HL-60/S4 treated with retinoic acid at 250 ng/mL for 4 days and 3 days (cell line): ENCODE data around the gene ZNF236.

ENCODE experiments used
- in situ Hi-C: fragments of 300-500 bp; cut with MboI; formaldehyde crosslinking; loops from 2 replicates; pipeline ENCODE4 v1.7.0; 2022; ENCODE audit warnings: low sequenced_read_pairs

Gene ZNF236

DNA sequence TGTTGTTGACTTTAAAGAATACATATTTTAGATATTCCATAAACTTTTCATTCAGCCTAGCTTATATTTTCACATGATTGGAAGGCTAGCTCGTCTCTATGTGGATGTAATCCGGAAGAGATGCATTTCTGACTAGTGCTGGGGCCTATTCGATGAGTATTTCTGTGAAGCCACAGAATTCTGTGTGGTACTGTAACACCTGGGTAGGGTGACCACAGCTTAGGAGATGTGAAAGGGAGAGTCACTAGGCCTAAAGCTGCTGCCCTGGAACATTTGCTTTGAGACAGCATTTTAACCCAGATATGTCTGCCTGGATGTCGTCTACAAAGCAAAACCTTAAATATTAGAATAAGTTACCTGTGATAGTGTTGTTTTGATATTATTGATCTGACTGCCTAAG, 83.5 kb downstream of the ZNF236 start:
- in situ Hi-C loops = no loop called here

- in situ Hi-C loops = no loop called here
Observed at GRCh38 chr18:76908277-76908676, 85.9 kb downstream of the ZNF236 start.

DNA sequence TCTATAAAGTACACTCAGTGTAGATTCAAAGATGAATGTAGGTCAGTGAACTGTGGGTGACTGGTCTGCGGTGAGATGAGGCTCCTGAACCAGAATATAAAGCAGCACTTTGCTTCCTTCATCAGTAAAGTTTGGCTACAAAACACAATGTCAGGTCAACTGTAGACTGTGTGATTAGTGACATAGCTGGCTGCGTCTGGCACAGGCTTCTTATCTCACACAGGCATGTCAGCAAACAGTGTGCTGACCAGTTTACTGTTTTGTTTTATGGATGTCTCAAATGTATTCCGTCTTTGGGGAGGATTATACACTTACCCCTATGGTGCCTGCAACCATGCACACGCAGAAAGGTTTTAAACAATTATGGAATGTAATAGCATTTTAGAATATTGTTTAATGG, 87.1 kb downstream of the ZNF236 start:
- in situ Hi-C loops = no loop called here

GRCh38 chr18:76911440-76911839, 89.1 kb downstream of the ZNF236 start:
- in situ Hi-C loops = no loop called here

DNA sequence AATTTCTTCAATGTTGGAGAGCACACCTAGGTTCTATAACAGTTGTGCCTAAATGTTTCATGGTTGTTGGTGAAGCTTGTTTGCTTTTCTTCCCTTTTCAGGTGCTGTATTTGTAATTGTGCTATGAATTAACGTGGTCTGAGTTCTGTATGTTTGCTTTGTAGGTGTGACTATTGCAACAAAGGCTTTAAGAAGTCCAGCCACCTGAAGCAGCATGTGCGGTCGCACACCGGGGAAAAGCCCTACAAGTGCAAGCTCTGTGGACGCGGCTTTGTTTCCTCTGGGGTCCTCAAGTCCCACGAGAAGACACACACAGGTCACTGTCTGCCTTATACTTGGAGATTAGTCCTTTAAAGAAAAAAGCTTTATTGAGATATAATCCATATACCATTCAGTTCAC, 91.2 kb downstream of the ZNF236 start:
- in situ Hi-C loops = no loop called here

- in situ Hi-C loops = no loop called here
Observed at GRCh38 chr18:76914314-76914713, 92.0 kb downstream of the ZNF236 start.

GRCh38 chr18:76914796-76915195, 92.4 kb downstream of the ZNF236 start:
- in situ Hi-C loops = no loop called here

DNA sequence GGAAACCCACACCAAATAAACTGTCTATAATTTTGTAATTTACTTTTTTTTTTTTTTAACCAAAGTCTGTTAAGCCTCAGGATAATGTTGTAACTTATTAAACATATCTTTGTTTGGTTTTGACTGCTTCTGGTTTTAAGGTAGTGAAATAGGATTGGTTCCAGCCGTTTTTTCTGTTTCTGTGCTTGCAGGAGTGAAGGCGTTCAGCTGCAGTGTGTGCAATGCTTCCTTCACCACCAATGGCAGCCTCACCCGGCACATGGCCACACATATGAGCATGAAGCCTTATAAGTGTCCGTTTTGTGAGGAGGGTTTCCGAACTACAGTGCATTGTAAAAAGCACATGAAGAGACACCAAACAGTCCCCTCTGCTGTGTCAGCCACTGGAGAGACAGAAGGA, 93.1 kb downstream of the ZNF236 start:
- in situ Hi-C loops = no loop called here

- in situ Hi-C loops = no loop called here
Observed at GRCh38 chr18:76920974-76921373, 98.6 kb downstream of the ZNF236 start.

DNA sequence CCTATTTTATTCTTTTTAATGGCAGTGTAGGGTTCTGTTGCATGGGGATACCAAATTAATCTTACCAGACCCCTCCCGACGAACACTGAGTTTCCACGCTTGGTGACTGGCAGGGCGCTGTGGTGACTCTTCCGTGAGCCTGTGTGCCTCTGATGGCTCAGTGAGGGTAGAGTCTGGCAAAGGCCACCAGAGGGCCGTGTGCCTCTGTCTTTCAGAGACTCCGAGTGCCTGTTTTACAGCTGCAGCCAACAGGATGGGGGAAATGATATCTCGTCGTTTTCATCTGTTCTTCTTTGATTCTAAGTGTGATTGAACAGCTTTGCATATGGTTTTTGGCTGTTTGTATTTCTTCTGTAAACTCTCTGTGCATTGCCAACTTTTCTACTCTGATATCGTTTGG, 99.8 kb downstream of the ZNF236 start:
- in situ Hi-C loops = no loop called here

GRCh38 chr18:76923485-76924085, 101.2 kb downstream of the ZNF236 start:
- in situ Hi-C loops = no loop called here

DNA sequence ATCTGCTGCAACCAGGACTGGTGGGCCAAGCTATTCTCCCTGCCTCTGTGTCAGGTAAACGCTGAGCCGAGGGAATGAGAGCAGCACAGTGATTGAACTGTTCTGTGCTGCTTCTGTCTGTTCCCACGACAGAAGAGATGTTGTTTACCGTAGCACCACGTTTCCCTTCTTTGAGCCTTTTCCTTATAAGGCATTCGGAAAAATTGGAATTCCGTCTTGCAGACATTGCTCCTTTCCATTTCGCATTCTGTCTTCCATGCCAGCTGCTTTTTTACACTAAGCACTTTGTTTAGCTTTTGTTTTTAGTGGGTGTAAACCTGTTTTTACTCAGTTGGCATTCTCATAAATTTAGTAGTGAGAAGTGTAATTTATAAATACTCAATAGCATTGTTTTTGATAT, 103.1 kb downstream of the ZNF236 start:
- in situ Hi-C loops = no loop called here

DNA sequence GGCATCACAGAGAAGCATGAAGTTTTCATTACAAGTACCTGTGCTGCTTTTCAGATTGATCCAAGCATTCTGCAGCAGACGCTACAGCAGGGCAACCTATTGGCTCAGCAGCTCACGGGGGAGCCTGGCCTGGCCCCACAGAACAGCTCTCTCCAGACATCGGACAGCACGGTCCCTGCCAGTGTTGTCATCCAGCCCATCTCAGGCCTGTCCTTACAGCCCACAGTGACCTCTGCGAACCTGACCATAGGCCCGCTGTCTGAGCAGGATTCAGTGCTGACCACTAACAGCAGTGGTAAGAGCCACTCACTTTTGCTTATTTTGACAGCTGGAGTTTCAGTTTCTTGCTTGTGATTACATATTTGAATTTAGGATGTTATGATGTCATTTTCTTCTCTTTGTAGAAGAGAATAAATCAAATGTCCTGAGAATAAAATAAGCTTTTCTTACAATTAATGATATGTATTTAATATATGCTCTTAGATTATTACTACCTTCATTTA, 104.9 kb downstream of the ZNF236 start:
- in situ Hi-C loops = no loop called here

GRCh38 chr18:76928179-76928868, 106.0 kb downstream of the ZNF236 start:
- in situ Hi-C loops = no loop called here

GRCh38 chr18:76931171-76931570, 108.8 kb downstream of the ZNF236 start:
- in situ Hi-C loops = no loop called here

- in situ Hi-C loops = no loop called here
Observed at GRCh38 chr18:76932026-76932819, 109.9 kb downstream of the ZNF236 start.

- in situ Hi-C loops = no loop called here
Observed at GRCh38 chr18:76935722-76936337, 113.5 kb downstream of the ZNF236 start.

DNA sequence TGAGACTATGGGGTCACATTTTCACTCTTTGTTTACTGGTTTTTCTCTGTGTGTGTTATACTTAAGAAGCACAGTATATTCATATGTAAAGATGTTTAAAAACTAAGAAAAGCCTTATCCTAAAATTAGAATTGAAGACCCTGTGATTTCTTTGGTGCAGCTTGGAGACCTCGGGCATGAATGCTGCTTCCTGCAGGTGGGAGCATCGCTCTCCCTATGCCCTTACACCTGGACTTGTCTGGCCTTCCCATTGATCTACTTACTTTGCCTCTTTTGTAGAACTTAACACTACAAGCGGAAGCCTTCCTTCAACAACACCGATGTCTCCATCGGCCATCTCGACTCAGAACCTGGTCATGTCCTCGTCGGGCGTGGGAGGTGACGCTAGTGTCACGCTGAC, 114.5 kb downstream of the ZNF236 start:
- in situ Hi-C loops = no loop called here

DNA sequence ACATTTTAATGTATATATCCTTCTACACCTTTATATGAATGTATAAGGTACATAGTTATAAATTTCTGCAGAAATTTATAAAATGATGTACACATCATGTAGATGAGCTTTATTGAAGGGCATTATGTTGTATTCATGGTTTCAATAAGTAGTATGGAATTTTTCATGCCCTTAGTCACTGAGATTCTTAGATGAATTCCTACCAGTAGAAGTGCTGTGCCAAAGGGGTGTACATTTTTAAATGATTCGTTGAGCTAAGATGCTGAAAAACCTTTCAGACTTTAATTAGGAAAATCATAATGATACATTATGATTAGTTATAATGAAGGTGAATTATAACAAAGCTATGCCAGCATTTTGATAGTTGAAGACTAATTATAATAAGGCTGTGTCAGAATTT, 115.2 kb downstream of the ZNF236 start:
- in situ Hi-C loops = no loop called here

- in situ Hi-C loops = no loop called here
Observed at GRCh38 chr18:76938619-76939018, 116.3 kb downstream of the ZNF236 start.

DNA sequence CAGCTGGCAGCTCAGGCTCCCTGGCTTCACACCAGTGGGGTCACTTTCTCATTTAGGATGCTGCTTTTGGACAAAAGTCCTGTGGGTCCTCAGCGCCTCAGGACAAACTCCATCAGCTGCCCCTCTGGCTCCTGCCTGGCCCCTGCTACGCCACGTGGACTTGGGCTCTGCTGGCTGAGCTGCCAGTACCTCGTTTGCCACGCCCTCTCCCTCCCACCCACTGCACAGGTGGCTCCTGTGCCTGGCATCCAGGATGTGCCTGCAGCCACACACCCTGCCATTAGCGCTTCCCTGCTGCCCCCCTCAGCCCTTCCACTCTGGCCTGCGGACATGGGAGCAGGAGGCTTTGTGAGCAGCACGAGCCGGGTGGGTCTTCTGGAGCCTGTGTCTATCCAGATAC, 118.9 kb downstream of the ZNF236 start:
- in situ Hi-C loops = no loop called here
